PFSK-1 (cell line): ENCODE results near the gene TRIM44.

Experiments used
- FOXP2 ChIP-seq: optimal IDR thresholded peaks from 2 replicates; pipeline ENCODE3; 2011; ENCODE audit warnings: borderline replicate concordance, control low read depth, inconsistent platforms; ENCODE audit not compliant: insufficient read depth; ENCODE audit errors: extremely low read length, extremely low read depth
- POLR2AphosphoS5 ChIP-seq: IDR thresholded peaks from 2 replicates; pipeline ENCODE4 v1.6.1; 2012; ENCODE audit warnings: low read depth, mild to moderate bottlenecking, control low read depth, low read length, moderate library complexity
- REST ChIP-seq, 2 experiments: IDR thresholded peaks; 2 replicates each; pipeline versions ENCODE4 v1.6.1 to v1.8.0; 2011 to 2012; ENCODE audit warnings: low read depth in 2 of 2, low read length in 2 of 2, control low read depth in 1 of 2, inconsistent platforms in 1 of 2, mild to moderate bottlenecking in 1 of 2, moderate library complexity in 1 of 2; ENCODE audit not compliant: insufficient read depth in 1 of 2
- SIN3A ChIP-seq: IDR thresholded peaks from 2 replicates; pipeline ENCODE4 v1.6.1; 2012; ENCODE audit warnings: mild to moderate bottlenecking, low read length, moderate library complexity, borderline replicate concordance; ENCODE audit not compliant: insufficient read depth
- TAF1 ChIP-seq: IDR thresholded peaks from 2 replicates; pipeline ENCODE4 v1.6.1; 2012; ENCODE audit warnings: low read length, control low read depth, borderline replicate concordance; ENCODE audit not compliant: insufficient read depth

The TRIM44 gene

GRCh38 chr11:35664977-35665441 is 2.4 kb downstream of the TRIM44 start:
- TF ChIP-seq FOXP2 (no peak), REST (IDR thresholded peaks at IDR 0.05; ENCODE audit: insufficient read depth in 1 of 2, low read depth in 2 of 2, low read length in 2 of 2) (no peak), TAF1 (no peak), POLR2AphosphoS5 (no peak), SIN3A (no peak)

- TF ChIP-seq REST (IDR thresholded peaks at IDR 0.05; ENCODE audit: insufficient read depth in 1 of 2, low read depth in 2 of 2, low read length in 2 of 2) (no peak), SIN3A (no peak), POLR2AphosphoS5 (no peak), TAF1 (no peak), FOXP2 (no peak)
Measured at GRCh38 chr11:35667257-35667656, 4.7 kb downstream of the TRIM44 start.

- TF ChIP-seq FOXP2, result no peak
Measured at GRCh38 chr11:35671396-35672127, 9.0 kb downstream of the TRIM44 start.

- TF ChIP-seq SIN3A, result no peak
- no peak for TF ChIP-seq TAF1
- no peak for TF ChIP-seq REST (IDR thresholded peaks at IDR 0.05; ENCODE audit: insufficient read depth in 1 of 2, low read depth in 2 of 2, low read length in 2 of 2)
- no peak for TF ChIP-seq FOXP2
- no peak for TF ChIP-seq POLR2AphosphoS5
Measured at GRCh38 chr11:35672608-35673007, 10.0 kb downstream of the TRIM44 start.

- TF ChIP-seq FOXP2, result no peak
- no peak for TF ChIP-seq TAF1
- TF ChIP-seq POLR2AphosphoS5, result no peak
- no peak for TF ChIP-seq SIN3A
- no peak for TF ChIP-seq REST (IDR thresholded peaks at IDR 0.05; ENCODE audit: insufficient read depth in 1 of 2, low read depth in 2 of 2, low read length in 2 of 2)
Measured at GRCh38 chr11:35675901-35676610, 13.5 kb downstream of the TRIM44 start.
